Fibroblast of skin of left biceps (primary cell): ENCODE measurements around the gene LDLRAD4.

Experiments
- DNase-seq, 2 experiments: peaks; one replicate each; pipeline ENCODE4 v3.0.0-alpha.2; 2013; ENCODE audit warnings: low read depth in 2 of 2

Gene LDLRAD4

DNA sequence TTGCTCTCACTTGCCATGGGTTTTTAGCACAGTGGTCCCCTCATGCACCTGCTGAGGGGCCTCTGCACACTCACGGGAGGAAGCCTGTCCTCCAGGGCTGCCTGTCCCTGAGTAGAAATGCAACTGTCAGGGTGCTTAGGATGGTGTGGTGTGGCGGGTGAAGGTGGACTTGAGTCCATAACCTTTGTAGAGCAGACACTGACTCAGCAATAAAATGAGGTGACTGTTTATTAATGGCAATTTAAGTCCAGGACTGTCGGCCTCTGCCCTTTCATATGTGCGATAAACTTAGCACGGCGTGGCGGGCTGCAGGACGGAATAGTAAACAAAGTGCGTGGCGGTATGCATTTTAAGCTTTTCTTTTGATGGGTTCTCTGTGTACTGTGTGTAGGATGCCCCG, 188.2 kb downstream of the LDLRAD4 start:
- DNase-seq = no peak

DNA sequence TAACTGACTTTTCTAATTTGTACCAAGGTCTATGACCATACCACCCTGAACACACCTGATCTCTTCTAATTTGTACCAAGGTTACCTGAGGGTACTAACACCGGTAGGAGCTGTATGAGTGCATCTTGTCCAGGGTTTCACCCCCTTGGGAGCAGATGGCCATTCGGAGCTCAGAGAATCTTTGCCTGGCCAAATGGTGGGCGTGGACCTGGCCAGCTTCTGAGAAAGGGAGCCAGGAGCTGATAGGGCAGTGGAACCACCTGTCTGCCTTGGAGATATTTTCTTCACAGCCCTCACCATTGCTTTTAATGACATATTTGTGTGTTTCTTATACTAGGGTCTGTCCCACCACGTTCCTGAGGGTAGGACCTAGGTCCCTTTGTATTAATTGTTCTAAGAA, 188.9 kb downstream of the LDLRAD4 start:
- DNase-seq = no peak

DNA sequence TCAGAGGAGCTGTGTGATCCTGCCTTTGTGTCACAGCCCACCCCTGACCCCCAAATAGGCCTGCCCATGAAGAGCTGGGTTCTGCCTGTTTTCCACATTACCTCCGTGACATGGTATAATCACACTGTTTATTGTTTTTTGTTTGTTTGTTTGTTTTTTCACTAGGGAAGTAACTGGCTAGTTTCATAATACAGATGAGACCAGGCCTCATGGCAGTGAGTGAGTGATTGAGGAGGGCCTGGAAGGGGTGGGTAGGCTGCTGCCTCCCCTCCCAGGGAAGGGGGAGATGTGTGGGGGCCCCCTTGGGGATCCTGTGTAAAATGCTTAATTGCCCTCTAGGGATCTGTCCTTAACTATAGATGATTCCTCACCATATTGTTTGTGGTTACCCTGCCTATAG, 190.5 kb downstream of the LDLRAD4 start:
- no peak for DNase-seq

DNA sequence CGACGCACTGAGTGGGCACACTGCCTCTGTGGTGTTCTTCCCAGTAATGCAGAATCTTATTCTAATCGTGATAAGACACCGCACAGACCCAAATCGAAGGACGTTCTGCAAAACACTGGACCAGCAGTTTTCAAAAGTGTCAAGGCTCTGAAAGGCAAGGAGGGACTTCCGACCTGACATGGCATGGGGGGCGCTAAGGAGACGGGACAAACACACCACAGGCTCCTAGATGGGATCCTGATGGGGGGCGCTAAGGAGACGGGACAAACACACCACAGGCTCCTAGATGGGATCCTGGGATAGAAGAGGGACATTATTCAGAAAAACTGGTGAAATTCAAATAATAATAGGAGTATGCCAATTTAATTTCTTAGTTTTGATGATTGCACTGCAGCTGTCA, 191.4 kb downstream of the LDLRAD4 start:
- no peak for DNase-seq

DNA sequence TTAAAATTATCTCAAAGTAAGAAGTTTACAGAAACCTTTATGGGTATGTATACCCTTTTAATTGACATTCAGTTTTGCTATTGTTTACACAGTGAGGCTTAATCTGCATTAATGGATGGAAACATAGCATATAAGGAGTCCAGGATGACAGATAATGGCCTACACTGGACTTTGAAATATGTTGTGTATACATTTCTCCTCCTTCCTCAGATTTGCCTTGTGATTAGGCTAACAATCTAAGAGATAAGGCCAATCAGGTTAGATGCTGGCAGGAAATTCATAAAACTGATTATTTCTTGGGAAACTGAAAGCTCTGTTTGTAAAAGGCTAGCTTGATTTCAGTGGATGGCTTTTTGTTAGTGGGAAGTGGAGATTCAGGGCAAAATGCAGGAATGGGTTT, 191.9 kb downstream of the LDLRAD4 start:
- no peak for DNase-seq

DNA sequence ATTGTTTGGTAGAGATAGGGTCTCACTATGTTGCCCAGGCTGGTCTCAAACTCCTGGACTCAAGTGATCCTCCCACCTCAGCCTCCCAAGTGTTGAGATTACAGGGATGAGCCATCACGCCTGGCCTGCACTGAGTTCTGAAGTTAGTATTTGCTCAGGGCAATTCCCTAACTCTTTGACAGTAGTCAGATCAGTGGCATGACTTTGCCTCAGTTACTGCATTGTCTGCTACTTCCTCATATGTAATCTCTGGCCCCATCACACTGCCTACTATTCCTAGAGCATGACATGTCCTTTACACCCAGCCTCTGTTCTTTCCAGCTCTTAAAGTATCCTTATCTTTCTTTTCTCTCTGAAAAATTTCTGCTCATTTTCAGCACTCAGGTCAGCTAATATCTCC, 193.5 kb downstream of the LDLRAD4 start:
- DNase-seq = no peak

DNA sequence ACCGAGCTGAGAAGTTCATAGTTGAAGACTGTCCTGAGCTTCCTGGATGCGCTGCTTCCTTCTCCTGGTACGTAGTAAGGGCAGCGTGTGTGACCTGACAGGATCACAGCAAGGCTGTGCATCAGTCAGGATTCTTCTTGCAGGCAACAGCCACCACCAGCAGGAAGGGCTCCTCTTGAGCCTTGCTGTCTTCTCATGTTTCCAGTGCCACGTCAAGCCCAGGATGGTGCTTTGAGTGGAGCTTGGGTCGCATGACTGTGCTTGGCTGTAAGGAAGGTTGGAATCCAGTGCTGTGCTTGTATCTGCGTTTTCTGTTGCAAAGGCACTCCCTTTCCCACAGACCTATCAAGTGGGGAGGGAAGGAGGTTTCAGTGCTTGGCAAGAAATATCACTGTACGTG, 194.3 kb downstream of the LDLRAD4 start:
- DNase-seq = no peak

DNA sequence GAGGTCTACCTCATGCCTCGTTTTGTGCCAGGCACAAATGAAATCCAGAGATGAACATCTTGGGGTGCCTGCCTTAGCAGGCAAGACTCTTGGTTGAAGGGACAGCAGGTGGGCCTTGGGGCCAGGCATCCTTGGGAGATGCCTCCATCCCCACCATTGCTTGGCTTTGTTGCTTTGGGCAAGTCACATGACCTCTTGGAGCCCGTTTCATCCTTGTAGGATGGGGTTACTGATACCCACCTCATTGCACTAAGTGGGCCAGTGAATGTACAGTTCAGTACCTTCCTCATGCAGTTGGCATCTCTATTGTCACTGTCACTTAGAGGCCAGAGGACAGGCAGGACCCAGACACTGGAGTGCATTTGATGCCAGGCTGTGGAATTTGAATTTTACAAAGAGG, 195.5 kb downstream of the LDLRAD4 start:
- DNase-seq = no peak

DNA sequence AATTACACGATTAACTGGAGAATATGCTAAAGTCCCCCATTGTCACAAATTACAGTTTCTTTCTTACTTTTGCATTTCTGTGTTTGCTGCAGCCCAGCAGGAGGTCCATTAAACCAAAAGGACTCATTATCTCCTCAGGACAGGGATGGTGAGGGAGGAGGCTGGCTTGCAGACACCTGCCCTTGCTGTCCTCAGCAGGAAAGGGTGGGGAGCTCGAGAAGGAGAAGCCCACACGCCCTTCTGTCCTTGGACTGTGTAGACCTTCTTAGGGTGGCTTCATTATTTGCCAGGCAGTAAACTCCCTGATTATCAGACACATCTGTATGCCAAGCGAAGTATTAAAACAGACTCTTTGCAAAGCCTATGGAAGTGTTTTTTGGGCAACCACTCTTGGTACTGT, 196.0 kb downstream of the LDLRAD4 start:
- DNase-seq = no peak

DNA sequence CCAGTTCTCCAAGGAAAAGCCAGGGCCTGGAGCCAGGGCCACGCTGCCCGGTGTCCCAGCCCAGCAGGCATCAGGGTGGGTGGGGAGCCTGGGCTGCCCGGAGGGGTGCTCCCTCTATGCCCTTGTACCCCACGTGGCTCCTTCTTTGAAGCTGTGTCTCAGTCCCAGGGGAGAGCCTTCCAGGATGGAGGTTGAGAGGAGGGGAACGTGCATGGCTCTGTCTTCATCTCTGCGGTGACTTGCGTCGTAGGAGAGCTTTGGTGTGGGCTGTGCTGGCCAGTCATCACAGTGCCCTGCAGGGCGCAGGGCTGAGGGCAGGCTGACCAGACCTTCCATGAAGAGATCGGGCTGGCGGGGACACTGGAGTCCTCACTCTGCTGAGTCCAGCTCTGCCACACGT, 197.2 kb downstream of the LDLRAD4 start:
- DNase-seq = no peak

DNA sequence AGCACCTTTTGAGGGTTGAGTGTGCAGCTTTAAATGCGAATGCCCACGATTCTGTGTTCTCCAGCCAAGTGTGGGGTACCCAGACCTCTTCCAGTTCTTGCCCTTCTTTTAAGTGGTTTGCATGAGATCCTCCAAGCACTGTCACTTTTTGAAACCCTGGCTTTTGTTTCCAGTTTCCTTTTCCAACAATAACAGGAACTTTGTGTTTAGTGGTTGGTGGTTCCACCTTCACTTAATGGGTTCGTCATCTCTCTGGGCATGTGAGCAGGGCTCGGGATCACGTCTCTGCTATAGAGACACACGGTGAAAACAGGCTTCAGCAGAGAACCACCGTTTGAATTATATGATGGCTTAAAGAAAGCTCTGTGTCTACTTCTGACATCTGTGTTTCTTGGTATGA, 197.6 kb downstream of the LDLRAD4 start:
- DNase-seq = no peak

DNA sequence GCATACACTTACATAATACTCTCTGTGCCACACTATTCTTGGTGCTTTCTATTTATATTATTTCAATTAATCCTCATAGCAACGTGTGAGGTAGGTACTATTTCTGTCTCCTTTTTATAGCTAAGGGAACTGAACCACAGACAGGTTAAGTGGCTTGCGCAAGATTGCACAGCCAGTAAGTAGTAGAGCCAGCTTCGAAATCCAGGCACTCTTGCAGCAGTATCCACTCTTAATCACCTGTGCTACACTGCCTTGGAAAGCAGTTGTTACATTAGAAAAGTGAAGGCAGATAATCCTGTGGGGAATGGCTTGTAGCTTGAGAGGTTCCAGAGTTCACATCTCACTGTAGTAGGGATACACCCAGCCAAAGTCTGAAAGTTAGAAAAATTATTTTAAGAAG, 198.3 kb downstream of the LDLRAD4 start:
- DNase-seq = no peak

DNA sequence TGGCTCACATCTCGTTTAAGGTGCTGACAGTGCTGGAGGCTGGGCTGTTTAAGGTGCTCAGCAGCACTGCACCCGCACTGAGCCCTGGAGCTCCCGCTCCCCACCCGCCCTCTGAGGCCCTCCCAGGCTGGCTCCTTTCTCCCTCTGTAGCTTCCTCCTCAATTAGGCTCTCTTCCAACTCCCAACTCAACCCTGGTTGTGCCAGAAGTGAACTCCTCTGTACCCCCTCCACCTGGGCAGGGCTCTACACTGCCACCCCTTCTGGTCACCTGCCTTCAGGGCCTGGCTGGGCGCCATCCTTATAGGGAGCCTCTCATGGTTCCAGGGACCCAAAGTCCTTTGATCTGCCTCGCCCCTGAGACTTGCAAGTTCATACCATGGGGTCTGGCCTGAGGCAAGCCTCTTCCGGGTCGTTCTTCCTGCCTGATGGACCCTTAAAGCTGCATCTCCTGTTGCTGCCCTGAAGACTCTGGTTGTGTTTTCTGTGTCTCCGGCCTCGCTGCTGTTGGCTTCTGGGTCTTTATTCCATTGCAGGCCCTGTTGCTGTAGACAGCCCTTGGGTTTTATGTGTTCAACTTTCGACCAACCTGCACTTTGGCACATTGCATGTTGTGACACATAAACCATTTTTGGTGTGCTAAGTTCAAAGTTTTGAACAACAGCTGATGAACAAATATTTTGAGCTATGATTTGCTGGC, 199.6 kb downstream of the LDLRAD4 start:
- no peak for DNase-seq

DNA sequence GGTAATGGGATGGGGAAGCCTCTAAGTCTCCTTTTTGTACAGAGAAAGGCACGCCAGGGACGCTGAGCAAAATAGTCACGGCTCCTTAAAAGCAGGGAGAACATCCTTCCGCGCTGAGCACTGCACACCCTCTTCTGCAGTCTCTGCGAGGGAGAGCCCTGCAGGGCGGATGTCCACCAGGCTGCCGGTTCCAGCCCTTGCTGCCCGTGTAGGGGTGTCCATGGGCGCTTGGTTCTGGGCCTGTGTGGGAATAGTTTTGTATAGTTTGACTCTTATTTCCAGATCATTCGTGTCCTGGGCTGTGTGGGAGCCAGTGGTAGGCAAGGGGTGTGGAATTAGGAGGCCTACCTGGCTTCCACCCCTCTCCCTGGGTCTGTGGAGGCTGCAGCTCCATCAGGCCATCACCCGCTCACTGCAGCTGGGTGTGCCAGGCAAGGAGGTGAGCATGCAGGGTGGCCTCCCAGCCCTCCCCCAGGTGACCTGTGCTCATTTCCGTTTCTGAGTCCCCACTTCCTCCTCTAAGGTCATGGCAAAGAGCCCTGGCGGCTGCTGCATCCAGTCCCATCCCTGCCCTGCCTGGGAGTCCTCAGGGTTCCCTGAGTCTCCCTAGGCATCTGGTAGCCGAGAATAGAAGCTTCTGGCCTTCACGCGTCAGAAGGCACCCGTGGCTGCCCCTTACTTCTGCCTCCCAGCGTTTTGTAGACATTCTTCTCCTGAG, 202.6 kb downstream of the LDLRAD4 start:
- no peak for DNase-seq

DNA sequence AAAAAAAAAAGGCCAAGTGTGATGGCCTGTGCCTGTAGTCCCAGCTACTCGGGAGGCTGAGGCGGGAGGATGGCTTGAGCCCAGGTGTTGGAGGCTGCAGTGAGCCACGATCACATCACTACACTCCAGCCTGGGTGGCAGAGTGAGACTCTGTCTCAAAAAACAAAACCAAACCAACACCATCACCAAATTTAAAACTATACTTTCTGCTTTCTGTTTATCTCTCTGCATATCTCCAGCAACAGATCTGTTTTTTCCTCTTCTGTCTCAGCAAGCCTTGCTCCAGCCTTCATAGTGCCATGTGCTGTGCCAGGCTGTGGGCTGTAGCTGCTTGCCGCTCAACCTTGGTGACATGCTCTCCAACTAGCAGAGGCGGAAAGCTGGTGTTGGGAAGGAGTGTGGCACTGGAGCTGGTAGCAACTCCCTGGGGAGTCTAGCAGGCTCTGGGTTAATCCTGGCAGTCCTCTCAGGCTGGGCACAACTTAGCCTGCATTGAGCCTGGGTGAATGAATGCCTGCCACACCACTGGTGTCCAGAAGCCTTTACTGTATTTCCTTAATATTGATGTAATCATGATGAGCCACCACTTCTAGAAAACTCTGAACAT, 204.1 kb downstream of the LDLRAD4 start:
- no peak for DNase-seq

DNA sequence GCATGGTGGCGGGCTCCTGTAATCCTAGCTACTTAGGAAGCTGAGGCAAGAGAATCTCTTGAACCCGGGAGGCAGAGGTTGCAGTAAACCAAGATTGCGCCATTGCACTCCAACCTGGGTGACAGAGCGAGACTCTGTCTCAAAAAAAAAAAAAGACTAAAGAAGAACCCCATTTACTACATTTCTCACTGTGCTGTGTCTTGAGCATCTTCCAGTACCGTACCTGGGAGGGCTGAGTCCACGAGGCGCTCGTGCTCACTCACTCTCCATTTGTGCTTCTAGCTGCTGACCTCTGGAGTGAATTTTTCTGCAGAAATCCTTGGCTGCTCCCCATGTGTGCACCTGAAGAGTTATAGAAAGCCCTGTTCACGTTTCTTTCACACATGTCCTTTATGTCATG, 204.8 kb downstream of the LDLRAD4 start:
- no peak for DNase-seq

DNA sequence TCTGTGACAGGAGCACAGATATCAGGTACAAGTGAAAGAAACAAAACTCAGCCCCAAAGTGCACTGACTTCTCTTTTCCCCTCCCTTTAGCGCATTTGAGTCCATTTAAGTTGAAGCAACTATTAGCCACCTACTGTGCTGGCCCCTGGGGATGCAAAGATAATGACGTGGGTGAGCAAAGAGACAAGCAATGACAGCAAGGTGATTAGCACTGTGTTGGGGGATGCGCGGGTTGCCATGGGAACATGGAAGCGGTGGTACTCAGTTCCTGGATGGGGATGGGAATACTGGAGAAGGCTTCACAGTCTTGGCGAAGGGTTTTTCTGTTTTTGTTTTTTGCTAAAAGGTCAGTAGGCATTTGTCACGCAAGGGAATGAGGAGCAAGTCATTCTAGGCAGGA, 205.8 kb downstream of the LDLRAD4 start:
- DNase-seq = no peak

DNA sequence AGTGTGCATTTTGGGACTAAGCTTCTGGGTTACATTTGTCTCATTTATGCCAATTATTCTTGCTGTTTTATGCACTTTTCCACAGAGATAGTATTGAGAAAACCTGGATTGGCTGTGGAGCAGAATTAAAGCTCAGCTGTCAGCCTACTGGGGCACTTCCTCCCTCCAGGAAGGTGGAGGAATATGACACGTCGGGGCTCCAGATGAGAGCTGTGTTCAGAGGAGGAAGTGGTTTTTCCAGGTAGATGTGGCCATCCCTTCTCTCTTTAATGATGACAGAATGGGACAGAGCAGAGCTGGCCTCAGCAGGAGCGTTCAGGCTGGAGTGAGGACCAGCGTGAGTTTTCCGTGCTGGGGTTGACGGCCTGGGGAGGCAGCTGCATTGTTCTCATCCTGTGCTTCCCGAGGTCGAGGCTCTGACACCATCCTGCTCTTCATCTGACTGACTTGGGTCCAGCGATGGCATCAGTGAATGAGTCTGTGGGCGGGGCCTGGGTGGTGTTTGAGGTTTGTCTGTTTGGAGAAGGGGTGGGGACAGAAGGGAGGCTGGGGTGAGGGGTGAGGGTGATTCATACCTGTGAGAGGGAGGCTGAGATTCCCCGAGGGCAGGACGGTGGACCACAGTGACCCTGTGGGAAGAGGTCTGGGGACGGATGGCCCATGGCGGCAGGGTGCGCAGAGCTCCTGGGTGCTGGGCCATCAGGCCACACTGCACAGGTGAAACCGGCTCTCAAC, 207.0 kb downstream of the LDLRAD4 start:
- DNase-seq = no peak

DNA sequence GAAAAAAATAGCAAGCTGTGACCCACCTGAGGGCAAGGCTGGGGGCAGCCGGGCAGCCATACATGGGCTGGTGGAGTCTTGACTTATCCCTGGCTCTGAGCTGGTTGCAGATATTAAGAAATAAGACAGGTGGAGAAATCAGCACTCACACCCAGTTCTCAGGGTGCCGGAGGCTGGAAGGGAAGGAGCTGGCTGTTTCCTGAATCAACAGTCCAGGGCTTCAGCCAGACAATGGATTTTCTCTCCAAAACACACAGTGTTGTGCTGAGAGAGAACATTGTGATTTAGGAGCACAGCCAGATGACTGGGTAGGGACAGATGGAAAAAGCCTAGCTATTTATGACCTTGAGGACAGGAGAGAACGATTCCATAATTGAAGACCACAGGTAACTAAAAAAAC, 208.8 kb downstream of the LDLRAD4 start:
- DNase-seq = no peak

DNA sequence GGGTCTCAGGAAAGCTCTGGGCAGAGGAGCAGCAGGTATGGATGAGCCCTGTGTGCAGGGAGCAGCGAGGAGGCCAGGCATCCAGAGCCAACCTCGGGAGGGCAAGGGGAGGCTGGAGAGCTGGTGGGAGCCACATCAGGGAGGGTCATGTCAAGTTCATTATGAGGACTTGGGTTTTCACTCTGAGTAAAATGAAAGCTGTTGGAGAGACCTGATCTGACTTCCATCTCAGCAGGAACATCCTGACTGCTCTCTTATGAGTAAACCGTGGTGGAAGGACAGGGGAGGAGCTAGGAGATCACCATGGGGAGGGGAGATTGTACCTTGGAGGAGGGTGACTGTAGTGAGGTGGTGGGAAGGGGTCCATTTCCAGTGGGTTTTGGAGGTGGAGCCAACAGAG, 209.8 kb downstream of the LDLRAD4 start:
- DNase-seq = no peak

DNA sequence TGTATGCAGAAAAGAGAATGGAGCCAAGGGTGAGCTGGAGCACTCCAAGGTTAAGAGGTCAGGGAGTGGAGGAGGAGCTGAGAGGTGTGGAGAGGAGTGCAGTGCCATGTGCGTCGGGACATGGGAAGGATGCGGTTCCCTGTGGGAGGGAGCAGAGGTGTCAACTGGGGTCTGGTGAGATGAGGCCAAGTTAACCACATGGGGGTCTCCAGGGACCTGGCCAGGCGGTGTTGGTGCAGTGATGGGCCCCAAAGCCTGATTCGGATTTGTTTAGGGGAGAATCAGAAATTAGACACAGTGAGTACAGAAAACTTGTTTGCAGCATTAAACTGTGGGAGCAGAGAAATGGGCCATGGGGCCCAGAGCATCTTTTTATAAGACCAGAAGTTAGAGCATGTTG, 210.5 kb downstream of the LDLRAD4 start:
- no peak for DNase-seq

DNA sequence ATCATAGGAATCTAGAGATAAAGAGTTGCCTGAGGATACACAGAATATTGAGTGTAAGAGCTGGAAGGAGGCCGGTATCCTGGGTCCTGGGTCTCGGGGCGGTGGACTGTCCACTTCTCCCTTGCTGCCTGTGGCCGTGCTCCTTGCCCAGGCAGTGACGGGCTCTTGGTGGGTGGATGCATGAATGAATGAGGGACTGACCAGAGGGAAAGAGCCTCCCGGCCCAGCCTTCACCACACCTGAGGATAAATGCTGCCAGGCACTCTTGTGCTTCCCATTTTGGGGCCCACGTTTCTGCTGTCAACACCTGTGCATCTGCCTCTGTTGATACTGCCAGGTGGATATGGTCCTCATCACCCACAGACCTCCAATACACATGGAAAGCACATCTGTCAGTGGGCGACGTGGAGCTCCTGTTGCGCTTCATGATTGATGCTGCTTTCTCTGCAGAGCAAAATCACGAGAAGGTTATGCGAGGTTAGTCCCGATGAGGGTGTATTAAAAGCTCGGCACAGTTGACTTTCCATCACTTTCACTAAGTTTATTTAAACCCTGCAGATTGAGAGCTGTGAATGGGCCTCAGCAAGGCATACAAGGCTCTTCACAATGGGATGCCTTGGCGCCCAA, 211.4 kb downstream of the LDLRAD4 start:
- no peak for DNase-seq
